Esophagus muscularis mucosa (tissue), 4 donors: ENCODE data around the gene LRRC26. TPM values are rescaled to one million over a fixed set of nuclear protein-coding genes. Genes with fewer than 3 reads are reported as not detected.
"Not testable (repeated sequence)": the region's sequence is repeated elsewhere in the genome, so short reads cannot be mapped to it uniquely, and the experiment has no call there.

Experiments
- DNase-seq: peaks from one replicate; pipeline ENCODE4 v3.0.0-alpha.2; 2017; ENCODE audit errors: extremely low spot score
- H3K27ac ChIP-seq, 4 donors: fragments of 200-600 bp; sonication (generic); replicated peaks in 1 of 4; 1 replicate in 3 of 4; 2 replicates in 1 of 4; pipeline ENCODE4 v1.5.1; 2016 to 2019; ENCODE audit warnings: mild to moderate bottlenecking in 1 of 4
- H3K27me3 ChIP-seq, 4 donors: fragments of 200-600 bp; sonication (generic); one replicate each; pipeline versions ENCODE4 v1.5.1 to v1.6.0; 2016 to 2019
- H3K36me3 ChIP-seq, 4 donors: fragments of 200-600 bp; sonication (generic); one replicate each; pipeline ENCODE4 v1.5.1; 2016 to 2019
- H3K4me1 ChIP-seq, 4 donors: fragments of 200-600 bp; sonication (generic); one replicate each; pipeline ENCODE4 v1.5.1; 2016 to 2019
- H3K4me3 ChIP-seq, 4 donors: fragments of 200-600 bp; sonication (generic); 1 replicate in 2 of 4; 2 replicates in 2 of 4; pipeline ENCODE4 v1.5.1; 2016 to 2019; ENCODE audit warnings: mild to moderate bottlenecking in 4 of 4, moderate library complexity in 1 of 4
- H3K9me3 ChIP-seq, 4 donors: fragments of 200-600 bp; sonication (generic); 1 replicate in 3 of 4; 2 replicates in 1 of 4; pipeline ENCODE4 v1.5.1; 2016 to 2019
- CTCF ChIP-seq, 3 experiments: fragments of 200-600 bp in 2 of 3; fragments of 450-650 bp in 1 of 3; sonication (generic) in 2 of 3; IDR thresholded peaks; one replicate each; pipeline ENCODE4 v1.5.1; 2017 to 2019; ENCODE audit warnings: antibody characterized with exemption in 3 of 3, mild to moderate bottlenecking in 2 of 3, moderate library complexity in 1 of 3
- EP300 ChIP-seq: sonication (generic); formaldehyde crosslinking; IDR thresholded peaks from one replicate; pipeline ENCODE4 v1.6.1; 2017; ENCODE audit warnings: antibody characterized with exemption
- POLR2A ChIP-seq: fragments of 450-650 bp; IDR thresholded peaks from one replicate; pipeline ENCODE4 v1.6.1; 2017; ENCODE audit warnings: antibody characterized with exemption, moderate library complexity, mild to moderate bottlenecking, low read depth
- POLR2AphosphoS5 ChIP-seq, 2 donors: sonication (generic); formaldehyde crosslinking; IDR thresholded peaks; one replicate each; pipeline ENCODE4 v1.6.1; 2017; ENCODE audit warnings: antibody characterized with exemption in 2 of 2
- WGBS: methylation state at CpG from one replicate; pipeline ENCODE4 v1.1.5; 2018; 5-methylcytosine and 5-hydroxymethylcytosine counted together
- intact Hi-C: fragments of 100-400 bp; cut with DNase I; formaldehyde crosslinking; loops from one replicate; pipeline ENCODE4 v1.15.1; 2023
- small RNA-seq, 3 donors: library from RNA; depleted of rRNA; stranded (forward); fragments of <200 nt; gene quantifications; one replicate each; pipeline ENCODE3, GENCODE V24; 2016
- total RNA-seq, 4 donors: library from RNA; depleted of rRNA; stranded (reverse); fragments of >200 nt; gene quantifications; one replicate each; pipeline versions ENCODE4 v1.1.0 to v1.2.1, GENCODE V29; 2016

The LRRC26 gene
- total RNA-seq, 4 donors from 2014 or later = not detected

GRCh38 chr9:137126786-137127185, 43.1 kb downstream of the LRRC26 start:
- no peak overlapping the region for H3K4me3 ChIP-seq
- H3K27ac ChIP-seq = peak overlapping the region in 2 of 4 donors; percentile 29 to 30
- no peak for TF ChIP-seq CTCF (IDR thresholded peaks at IDR 0.05)
- no peak for TF ChIP-seq POLR2AphosphoS5 (IDR thresholded peaks at IDR 0.05)
- TF ChIP-seq POLR2A = no peak
- no peak for TF ChIP-seq EP300
- no peaks in the 10 kb centered on the region for H3K36me3 ChIP-seq
- peaks cover 0 to 11% (median 6%) of the 10 kb centered on the region in 4 donors for H3K9me3 ChIP-seq
- WGBS = 57% methylated on average over 3 of the region's 3 CpGs
- intact Hi-C loops = no loop called here
- H3K4me1 ChIP-seq = peaks cover 17 to 38% (median 32%) of the 10 kb centered on the region in 4 donors
- H3K27me3 ChIP-seq = peaks cover 0 to 18% (median 3%) of the 10 kb centered on the region in 4 donors
- no peak for DNase-seq

DNA sequence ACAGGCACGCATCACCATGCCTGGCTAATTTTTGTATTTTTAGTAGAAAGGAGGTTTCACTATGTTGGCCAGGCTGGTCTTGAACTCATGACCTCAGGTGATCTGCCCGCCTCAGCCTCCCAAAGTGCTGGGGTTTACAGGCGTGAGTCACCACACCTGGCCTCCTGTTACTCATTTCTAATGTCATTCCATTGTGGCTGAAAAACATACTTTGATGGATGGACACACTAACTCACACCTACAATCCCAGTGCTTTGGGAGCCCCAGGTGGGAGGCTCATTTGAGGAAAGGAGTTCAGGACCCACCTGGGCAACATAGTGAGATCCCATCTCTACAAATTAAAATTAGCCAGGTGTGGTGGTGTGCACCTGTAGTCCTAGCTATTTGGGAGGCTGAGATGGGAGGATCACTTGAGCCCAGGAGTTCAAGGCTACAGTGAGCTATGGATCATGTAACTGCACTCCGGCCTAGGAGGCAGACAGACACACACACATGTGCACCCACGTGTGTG, 45.8 kb downstream of the LRRC26 start:
- WGBS = 98% methylated on average over 5 of the region's 5 CpGs
- intact Hi-C loops = not testable (repeated sequence)

DNA sequence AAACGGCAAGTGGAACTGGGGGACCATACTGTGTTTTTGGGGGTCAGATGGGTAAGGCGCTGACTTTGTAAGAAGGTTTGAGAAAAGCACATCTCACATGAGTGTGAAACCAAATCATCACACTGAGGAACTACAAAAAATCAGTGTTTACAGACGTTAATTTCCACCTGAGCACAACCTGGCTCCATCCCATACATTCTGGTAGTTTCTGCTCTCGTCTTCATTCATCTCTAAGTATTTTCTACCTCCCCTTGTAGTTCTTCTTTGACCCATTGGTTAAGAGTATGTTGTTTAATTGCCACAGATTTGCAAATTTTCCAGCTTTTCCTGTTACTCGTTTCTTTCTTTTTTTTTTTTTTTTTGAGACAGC, 46.4 kb downstream of the LRRC26 start:
- Histone ChIP-seq H3K27me3 (no peaks in the 10 kb centered on the region), H3K4me3 (no peak overlapping the region), H3K9me3 (no peaks in the 10 kb centered on the region), H3K36me3 (no peaks in the 10 kb centered on the region), H3K4me1 (peaks cover 10 to 20% (median 15%) of the 10 kb centered on the region in 4 donors), H3K27ac (no peak overlapping the region)
- intact Hi-C loops = no loop called here
- no peak for DNase-seq
- TF ChIP-seq EP300 = no peak
- no peak for TF ChIP-seq CTCF (IDR thresholded peaks at IDR 0.05)
- TF ChIP-seq POLR2AphosphoS5 (IDR thresholded peaks at IDR 0.05) = no peak
- no peak for TF ChIP-seq POLR2A
- 84% methylated on average over 5 of the region's 5 CpGs for WGBS

More for the DNA sequence above, 45.8 kb downstream of the LRRC26 start:
- H3K9me3 ChIP-seq, H3K36me3 ChIP-seq, H3K27ac ChIP-seq, DNase-seq, H3K4me3 ChIP-seq, H3K27me3 ChIP-seq: not testable (repeated sequence)
- peaks cover 15 to 26% (median 20%) of the 10 kb centered on the region in 4 donors for H3K4me1 ChIP-seq

GRCh38 chr9:137122796-137123467, 46.9 kb downstream of the LRRC26 start:
- intact Hi-C loops, H3K27me3 ChIP-seq, H3K27ac ChIP-seq, DNase-seq, H3K9me3 ChIP-seq, H3K4me3 ChIP-seq, H3K36me3 ChIP-seq: not testable (repeated sequence)
- H3K4me1 ChIP-seq = peaks cover 5 to 15% (median 10%) of the 10 kb centered on the region in 4 donors
- WGBS = 94% methylated on average over 16 of the region's 16 CpGs

DNA sequence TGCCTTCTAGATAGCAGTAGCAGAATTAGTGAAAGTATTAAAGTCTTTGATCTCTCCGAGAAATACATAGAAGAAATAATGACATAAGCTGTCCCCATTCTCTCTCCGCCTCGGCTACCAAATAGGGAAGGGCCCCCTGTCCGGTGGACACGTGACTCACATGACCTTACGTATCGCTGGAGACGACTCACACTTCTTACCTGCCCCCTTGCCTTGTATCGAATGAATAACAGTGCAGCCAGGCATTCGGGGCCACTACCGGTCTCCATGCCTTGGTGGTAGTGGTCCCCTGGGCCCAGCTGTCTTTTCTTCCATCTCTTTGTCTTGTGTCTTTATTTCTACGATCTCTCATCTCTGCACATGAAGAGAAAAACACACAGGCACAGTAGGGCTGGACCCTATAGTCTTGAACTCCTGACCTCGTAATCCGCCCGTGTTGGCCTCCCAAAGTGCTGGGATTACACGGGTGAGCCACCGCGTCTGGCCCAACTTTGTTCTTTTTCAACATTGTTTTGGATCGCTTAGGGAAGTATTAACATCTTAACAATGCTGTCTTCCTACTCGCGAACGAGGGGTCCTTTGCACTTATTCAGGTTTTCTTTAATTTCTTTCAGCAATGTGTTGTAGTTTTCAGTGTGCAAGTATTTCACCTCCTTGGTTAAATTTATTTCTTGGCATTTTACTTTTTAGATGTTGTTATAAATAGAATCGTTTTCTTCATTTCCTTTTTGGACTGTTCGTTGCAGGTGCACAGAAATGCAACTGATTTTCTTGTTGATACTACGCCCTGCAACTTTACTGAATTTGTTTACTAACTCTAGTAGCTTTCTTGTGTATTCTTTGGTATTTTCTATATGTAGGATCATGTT, 47.7 kb downstream of the LRRC26 start:
- H3K27me3 ChIP-seq, DNase-seq, H3K4me1 ChIP-seq, intact Hi-C loops, H3K27ac ChIP-seq, H3K36me3 ChIP-seq, H3K9me3 ChIP-seq: not testable (repeated sequence)
- 82% methylated on average over 24 of the region's 25 CpGs for WGBS
- peak overlapping the region in 1 of 4 donors; percentile 22 for H3K4me3 ChIP-seq

Small RNA genes lying within 50 kb of the gene (small RNA-seq; reads per million reads assigned to genes)
- 0 reads per million in 3 donors for gene MIR3621

Other genes starting within 250 kb of the LRRC26 start
- 100 to 1,000 TPM; 238 to 303 (median 267) TPM for gene FBXW5, start 225.3 kb downstream of the LRRC26 start, total RNA-seq
- not detected for gene C8G, start 224.8 kb downstream of the LRRC26 start, total RNA-seq
- gene LCN12, start 217.8 kb downstream of the LRRC26 start, total RNA-seq = not detected
- 10 to 100 TPM; 10.4 to 77.9 (median 51.6) TPM for gene PTGDS, start 192.5 kb downstream of the LRRC26 start, total RNA-seq
- gene LCNL1, start 187.1 kb downstream of the LRRC26 start, total RNA-seq = under 1 TPM in 3 of 4 donors, not detected in 1; 0.11 to 0.42 (median 0.39) TPM
- gene PAXX, start 177.6 kb downstream of the LRRC26 start, total RNA-seq = 10 to 100 TPM; 28.8 to 39.9 (median 37.8) TPM
- gene CLIC3, start 173.5 kb downstream of the LRRC26 start, total RNA-seq = 1 to 10 TPM in 2 of 4 donors, not detected in 2; 1.4 to 2.5 TPM
- 10 to 100 TPM; 17.4 to 30.9 (median 21.6) TPM for gene ABCA2, start 141.8 kb downstream of the LRRC26 start, total RNA-seq
- gene FUT7, start 138.0 kb downstream of the LRRC26 start, total RNA-seq = under 1 TPM in 2 of 4 donors, not detected in 2; 0.32 to 0.83 TPM
- gene NPDC1, start 123.9 kb downstream of the LRRC26 start, total RNA-seq = 100 to 1,000 TPM in 2 of 4 donors, 10 to 100 TPM in 2; 45.3 to 119 (median 91.5) TPM
- 1 to 10 TPM in 2 of 4 donors, under 1 TPM in 2; 0.42 to 1.2 (median 1.0) TPM for gene ENTPD2, start 116.0 kb downstream of the LRRC26 start, total RNA-seq
- under 1 TPM in 3 of 4 donors, not detected in 1; 0.17 to 0.40 (median 0.26) TPM for gene SAPCD2, start 99.5 kb downstream of the LRRC26 start, total RNA-seq
- 1 to 10 TPM; 3.6 to 5.8 (median 5.0) TPM for gene UAP1L1, start 92.5 kb downstream of the LRRC26 start, total RNA-seq
- gene MAN1B1, start 83.1 kb downstream of the LRRC26 start, total RNA-seq = 10 to 100 TPM; 22.4 to 36.6 (median 27.0) TPM
- 100 to 1,000 TPM in 2 of 4 donors, 10 to 100 TPM in 2; 90.1 to 121 (median 104) TPM for gene DPP7, start 55.3 kb downstream of the LRRC26 start, total RNA-seq
- under 1 TPM in 3 of 4 donors, not detected in 1; 0.11 to 0.50 (median 0.19) TPM for gene GRIN1, start 30.9 kb downstream of the LRRC26 start, total RNA-seq
- not detected for gene TMEM210, start 2.0 kb upstream of the LRRC26 start, total RNA-seq
- 10 to 100 TPM; 18.7 to 28.7 (median 25.1) TPM for gene ANAPC2, start 18.5 kb upstream of the LRRC26 start, total RNA-seq
- 10 to 100 TPM; 58.2 to 99.5 (median 76.7) TPM for gene SSNA1, start 18.6 kb upstream of the LRRC26 start, total RNA-seq
- gene TPRN, start 30.7 kb upstream of the LRRC26 start, total RNA-seq = 10 to 100 TPM in 1 of 4 donors, 1 to 10 TPM in 3; 4.1 to 12.6 (median 7.7) TPM
- gene TMEM203, start 35.6 kb upstream of the LRRC26 start, total RNA-seq = 10 to 100 TPM; 28.8 to 45.8 (median 34.8) TPM
- 10 to 100 TPM in 1 of 4 donors, 1 to 10 TPM in 3; 6.5 to 12.3 (median 8.0) TPM for gene NDOR1, start 35.6 kb upstream of the LRRC26 start, total RNA-seq
- 1 to 10 TPM; 1.2 to 4.2 (median 2.4) TPM for gene RNF208, start 52.2 kb upstream of the LRRC26 start, total RNA-seq
- under 1 TPM in 3 of 4 donors, not detected in 1; 0.33 to 0.45 (median 0.40) TPM for gene CYSRT1, start 55.1 kb upstream of the LRRC26 start, total RNA-seq
- not detected for gene RNF224, start 57.5 kb upstream of the LRRC26 start, total RNA-seq
- gene SLC34A3, start 60.9 kb upstream of the LRRC26 start, total RNA-seq = not detected
- gene TUBB4B, start 71.2 kb upstream of the LRRC26 start, total RNA-seq = 100 to 1,000 TPM; 227 to 469 (median 304) TPM
- gene STPG3, start 81.2 kb upstream of the LRRC26 start, total RNA-seq = not detected
- gene NELFB, start 85.3 kb upstream of the LRRC26 start, total RNA-seq = 10 to 100 TPM; 26.6 to 73.2 (median 48.8) TPM
- gene TOR4A, start 107.7 kb upstream of the LRRC26 start, total RNA-seq = 1 to 10 TPM; 5.0 to 9.2 (median 7.3) TPM
- 10 to 100 TPM in 1 of 4 donors, 1 to 10 TPM in 3; 2.9 to 10.3 (median 7.2) TPM for gene NRARP, start 132.2 kb upstream of the LRRC26 start, total RNA-seq